ENCODE data around the gene PNPLA1.

Gene PNPLA1

GRCh38 chr6:36276581-36277536 is 7.0 kb downstream of the PNPLA1 start:
- TF ChIP-seq CTCF (conservative IDR thresholded peaks at IDR 0.05; ENCODE audit: low read depth, low read length), result no peak
- Histone ChIP-seq H3K4me2 (no peak overlapping the region), H3K4me3 (IDR thresholded peaks at IDR 0.05; ENCODE audit: insufficient read depth, low read depth, low read length) (no peak overlapping the region), H2AFZ (ENCODE audit: low read depth) (no peak overlapping the region), H4K20me1 (ENCODE audit: insufficient read depth) (no peaks in the 10 kb centered on the region), H3K9ac (no peak overlapping the region), H3K27me3 (ENCODE audit: insufficient read depth, low read depth) (no peaks in the 10 kb centered on the region), H3K4me1 (ENCODE audit: low read depth, poor library complexity, severe bottlenecking) (no peaks in the 10 kb centered on the region), H3K27ac (no peak overlapping the region), H3K36me3 (ENCODE audit: insufficient read depth) (no peaks in the 10 kb centered on the region), H3K79me2 (ENCODE audit: insufficient read depth, low read depth) (no peaks in the 10 kb centered on the region)

- Histone ChIP-seq H3K36me3 (ENCODE audit: insufficient read depth) (no peaks in the 10 kb centered on the region), H3K27ac (no peak overlapping the region), H3K9ac (no peak overlapping the region), H2AFZ (ENCODE audit: low read depth) (no peak overlapping the region), H3K79me2 (ENCODE audit: insufficient read depth, low read depth) (no peaks in the 10 kb centered on the region), H3K4me1 (ENCODE audit: low read depth, poor library complexity, severe bottlenecking) (no peaks in the 10 kb centered on the region), H3K4me2 (no peak overlapping the region), H4K20me1 (ENCODE audit: insufficient read depth) (no peaks in the 10 kb centered on the region), H3K27me3 (ENCODE audit: insufficient read depth, low read depth) (no peaks in the 10 kb centered on the region), H3K4me3 (IDR thresholded peaks at IDR 0.05; ENCODE audit: insufficient read depth, low read depth, low read length) (no peak overlapping the region)
- TF ChIP-seq CTCF (conservative IDR thresholded peaks at IDR 0.05; ENCODE audit: low read depth, low read length), result no peak
These were observed 8.1 kb downstream of the PNPLA1 start for GRCh38 chr6:36277946-36278470.

GRCh38 chr6:36280467-36280866 is 10.6 kb downstream of the PNPLA1 start:
- Histone ChIP-seq H3K4me2 (no peak overlapping the region), H2AFZ (ENCODE audit: low read depth) (no peak overlapping the region), H3K4me1 (ENCODE audit: low read depth, poor library complexity, severe bottlenecking) (no peaks in the 10 kb centered on the region), H3K27me3 (ENCODE audit: insufficient read depth, low read depth) (no peaks in the 10 kb centered on the region), H3K9ac (no peak overlapping the region), H3K4me3 (IDR thresholded peaks at IDR 0.05; ENCODE audit: insufficient read depth, low read depth, low read length) (no peak overlapping the region), H4K20me1 (ENCODE audit: insufficient read depth) (no peaks in the 10 kb centered on the region), H3K27ac (no peak overlapping the region), H3K36me3 (ENCODE audit: insufficient read depth) (no peaks in the 10 kb centered on the region), H3K79me2 (ENCODE audit: insufficient read depth, low read depth) (no peaks in the 10 kb centered on the region)
- no peak for TF ChIP-seq CTCF (conservative IDR thresholded peaks at IDR 0.05; ENCODE audit: low read depth, low read length)

GRCh38 chr6:36280983-36281382 is 11.1 kb downstream of the PNPLA1 start:
- no peaks in the 10 kb centered on the region for H4K20me1 ChIP-seq (ENCODE audit: insufficient read depth)
- H3K4me1 ChIP-seq (ENCODE audit: low read depth, poor library complexity, severe bottlenecking), result no peaks in the 10 kb centered on the region
- no peaks in the 10 kb centered on the region for H3K36me3 ChIP-seq (ENCODE audit: insufficient read depth)
- H3K4me2 ChIP-seq, result no peak overlapping the region
- H3K9ac ChIP-seq, result no peak overlapping the region
- H3K79me2 ChIP-seq (ENCODE audit: insufficient read depth, low read depth), result no peaks in the 10 kb centered on the region
- H3K27ac ChIP-seq, result no peak overlapping the region
- TF ChIP-seq CTCF (conservative IDR thresholded peaks at IDR 0.05; ENCODE audit: low read depth, low read length), result no peak
- H3K4me3 ChIP-seq (IDR thresholded peaks at IDR 0.05; ENCODE audit: insufficient read depth, low read depth, low read length), result no peak overlapping the region
- no peak overlapping the region for H2AFZ ChIP-seq (ENCODE audit: low read depth)
- H3K27me3 ChIP-seq (ENCODE audit: insufficient read depth, low read depth), result no peaks in the 10 kb centered on the region
